MG63 (cell line): ENCODE results near the gene SF3B6. TPM values are rescaled to one million over a fixed set of nuclear protein-coding genes. Genes with fewer than 3 reads are reported as not detected.
A peak's percentile ranks its signal among the peaks of the same experiment; 100 is the strongest.
"Not testable (repeated sequence)": the region's sequence is repeated elsewhere in the genome, so short reads cannot be mapped to it uniquely, and the experiment has no call there.

ENCODE experiments used
- DNase-seq: peaks from one replicate; pipeline ENCODE4 v3.0.0-alpha.2; 2020
- H3K27me3 ChIP-seq: fragments of 250-450 bp; sonication (Bioruptor Pico); 2 replicates; pipeline ENCODE4 v1.5.1; 2020; ENCODE audit warnings: mild to moderate bottlenecking, moderate library complexity
- H3K36me3 ChIP-seq: fragments of 250-450 bp; sonication (Bioruptor Pico); 2 replicates; pipeline ENCODE4 v1.5.1; 2020; ENCODE audit warnings: mild to moderate bottlenecking, moderate library complexity
- H3K4me3 ChIP-seq: fragments of 250-450 bp; sonication (Bioruptor Pico); 2 replicates; pipeline ENCODE4 v1.5.1; 2020; ENCODE audit warnings: mild to moderate bottlenecking, moderate library complexity
- H3K9me3 ChIP-seq: fragments of 250-450 bp; sonication (Bioruptor Pico); 2 replicates; pipeline ENCODE4 v1.5.1; 2020; ENCODE audit warnings: mild to moderate bottlenecking, moderate library complexity
- total RNA-seq: library from RNA; depleted of rRNA; stranded (reverse); fragments of >200 nt; shearing (Covaris generic); gene quantifications from 2 replicates; pipeline ENCODE4 v1.2.3, GENCODE V29; 2014; ENCODE audit warnings: low replicate concordance; rRNA removed

Gene SF3B6
- total RNA-seq, result 264 and 301 TPM in 2 replicates

- H3K36me3 ChIP-seq, result peaks cover 17% of the 10 kb centered on the region
- H3K9me3 ChIP-seq, result no peaks in the 10 kb centered on the region
- DNase-seq, result peak; percentile 97
- H3K27me3 ChIP-seq, result no peaks in the 10 kb centered on the region
- peak within 1 kb of the TSS; percentile 91 for H3K4me3 ChIP-seq
Measured at GRCh38 chr2:24075915-24076848, at the start of gene SF3B6. SF3B6 (minus strand) TSS chr2:24076326; CDS start chr2:24076229, 97 bp downstream.

GRCh38 chr2:24123922-24124580, 47.9 kb upstream of the SF3B6 start:
- no peaks in the 10 kb centered on the region for H3K9me3 ChIP-seq
- no peak for DNase-seq
- H3K36me3 ChIP-seq, result no peaks in the 10 kb centered on the region
- H3K4me3 ChIP-seq, result peak overlapping the region; percentile 72
- no peaks in the 10 kb centered on the region for H3K27me3 ChIP-seq

- DNase-seq, result peak; percentile 90
- no peaks in the 10 kb centered on the region for H3K36me3 ChIP-seq
- peak within 1 kb of the TSS; percentile 72 for H3K4me3 ChIP-seq
- H3K27me3 ChIP-seq, result no peaks in the 10 kb centered on the region
- no peaks in the 10 kb centered on the region for H3K9me3 ChIP-seq
Measured at GRCh38 chr2:24123195-24123921, 47.2 kb upstream of the SF3B6 start, which contains the start of the genes FAM228B and PFN4. FAM228B (plus strand) TSS chr2:24123469; CDS start chr2:24124362, 893 bp downstream. PFN4 (minus strand) TSS chr2:24123334; CDS start chr2:24122535, 799 bp downstream.

- no peaks in the 10 kb centered on the region for H3K36me3 ChIP-seq
- H3K4me3 ChIP-seq, result peak overlapping the region; percentile 72
- no peak for DNase-seq
- no peaks in the 10 kb centered on the region for H3K27me3 ChIP-seq
- no peaks in the 10 kb centered on the region for H3K9me3 ChIP-seq
Measured at GRCh38 chr2:24122366-24123194, 46.5 kb upstream of the SF3B6 start.

GRCh38 chr2:24121469-24121868, 45.3 kb upstream of the SF3B6 start:
- no peaks in the 10 kb centered on the region for H3K36me3 ChIP-seq
- no peak overlapping the region for H3K4me3 ChIP-seq
- H3K27me3 ChIP-seq, result no peaks in the 10 kb centered on the region
- DNase-seq, result no peak
- no peaks in the 10 kb centered on the region for H3K9me3 ChIP-seq

- no peak for DNase-seq
- H3K36me3 ChIP-seq, result no peaks in the 10 kb centered on the region
- H3K27me3 ChIP-seq, result no peaks in the 10 kb centered on the region
- no peak overlapping the region for H3K4me3 ChIP-seq
- no peaks in the 10 kb centered on the region for H3K9me3 ChIP-seq
Measured at GRCh38 chr2:24121066-24121465, 44.9 kb upstream of the SF3B6 start.

- Histone ChIP-seq H3K9me3 (no peaks in the 10 kb centered on the region), H3K4me3 (no peak overlapping the region), H3K27me3 (no peaks in the 10 kb centered on the region), H3K36me3 (no peaks in the 10 kb centered on the region)
- DNase-seq, result no peak
Measured at GRCh38 chr2:24117902-24118301, 41.8 kb upstream of the SF3B6 start.

GRCh38 chr2:24115057-24115456, 38.9 kb upstream of the SF3B6 start:
- Histone ChIP-seq H3K36me3 (no peaks in the 10 kb centered on the region), H3K4me3 (no peak overlapping the region), H3K27me3 (no peaks in the 10 kb centered on the region), H3K9me3 (no peaks in the 10 kb centered on the region)
- DNase-seq, result no peak

- Histone ChIP-seq H3K36me3 (no peaks in the 10 kb centered on the region), H3K9me3 (peaks cover 7% of the 10 kb centered on the region), H3K27me3 (no peaks in the 10 kb centered on the region), H3K4me3 (no peak overlapping the region)
- DNase-seq, result no peak
Measured at GRCh38 chr2:24111407-24111901, 35.3 kb upstream of the SF3B6 start.

GRCh38 chr2:24110660-24111303, 34.7 kb upstream of the SF3B6 start:
- Histone ChIP-seq H3K4me3 (no peak overlapping the region), H3K36me3 (no peaks in the 10 kb centered on the region), H3K9me3 (peaks cover 7% of the 10 kb centered on the region), H3K27me3 (no peaks in the 10 kb centered on the region)
- no peak for DNase-seq

- H3K9me3 ChIP-seq, H3K4me3 ChIP-seq, DNase-seq: not testable (repeated sequence)
Measured at GRCh38 chr2:24109431-24109830, 33.3 kb upstream of the SF3B6 start.

GRCh38 chr2:24107336-24107735, 31.2 kb upstream of the SF3B6 start:
- Histone ChIP-seq H3K36me3 (no peaks in the 10 kb centered on the region), H3K4me3 (no peak overlapping the region), H3K27me3 (no peaks in the 10 kb centered on the region), H3K9me3 (peaks cover 7% of the 10 kb centered on the region)
- no peak for DNase-seq

More at GRCh38 chr2:24109431-24109830, 33.3 kb upstream of the SF3B6 start:
- not testable (repeated sequence) for H3K36me3 ChIP-seq, H3K27me3 ChIP-seq

- peaks cover 7% of the 10 kb centered on the region for H3K9me3 ChIP-seq
- H3K4me3 ChIP-seq, result no peak overlapping the region
- no peaks in the 10 kb centered on the region for H3K36me3 ChIP-seq
- DNase-seq, result no peak
- H3K27me3 ChIP-seq, result no peaks in the 10 kb centered on the region
Measured at GRCh38 chr2:24106786-24107185, 30.7 kb upstream of the SF3B6 start.

GRCh38 chr2:24105816-24106215, 29.7 kb upstream of the SF3B6 start:
- H3K36me3 ChIP-seq, result no peaks in the 10 kb centered on the region
- DNase-seq, result no peak
- H3K4me3 ChIP-seq, result no peak overlapping the region
- H3K27me3 ChIP-seq, result no peaks in the 10 kb centered on the region
- H3K9me3 ChIP-seq, result peaks cover 7% of the 10 kb centered on the region

- DNase-seq, result no peak
- H3K9me3 ChIP-seq, result peaks cover 7% of the 10 kb centered on the region
- no peaks in the 10 kb centered on the region for H3K36me3 ChIP-seq
- no peaks in the 10 kb centered on the region for H3K27me3 ChIP-seq
- H3K4me3 ChIP-seq, result no peak overlapping the region
Measured at GRCh38 chr2:24104906-24105305, 28.8 kb upstream of the SF3B6 start.
